IMR-90 (cell line): ENCODE data around the gene GPR142. TPM values are rescaled to one million over a fixed set of nuclear protein-coding genes. Genes with fewer than 3 reads are reported as not detected.
A peak's percentile ranks its signal among the peaks of the same experiment; 100 is the strongest.

ENCODE experiments used
- ATAC-seq: fragments of 200-7000 bp; cut with Tn5 transposase; 2 replicates; pipeline ENCODE4 v1.9.1; 2020; ENCODE audit warnings: low read depth, mild to moderate bottlenecking, moderate library complexity
- BruUV-seq: library from RNA; stranded (reverse); fragments of 400-500 nt; replicated peaks from 2 replicates; lab custom pipeline; 2021; lab: Mats Ljungman, UMichigan
- CTCF ChIA-PET: fragments of 300-600 bp; formaldehyde crosslinking; extraction: SDS; loops from one replicate; lab custom pipeline; 2021; ENCODE audit warnings: antibody characterized with exemption; lab: Yijun Ruan, JAX
- POLR2A ChIA-PET: fragments of 300-600 bp; sonication (Branson Sonifier 250); formaldehyde crosslinking; loops from one replicate; lab custom pipeline; 2022; ENCODE audit warnings: antibody characterized with exemption; ENCODE audit not compliant: unreplicated experiment; lab: Charles Lee
- DNase-seq: peaks from one replicate; pipeline ENCODE4 v3.0.0; 2013
- H2AFZ ChIP-seq: replicated peaks from 2 replicates; pipeline ENCODE3; 2013; ENCODE audit warnings: low read length, mild to moderate bottlenecking; ENCODE audit not compliant: poor library complexity
- H2AK5ac ChIP-seq: 2 replicates; pipeline ENCODE4 v1.6.1; 2013; ENCODE audit warnings: low read depth, low read length, inconsistent platforms
- H2AK9ac ChIP-seq: replicated peaks from 2 replicates; pipeline ENCODE3; 2013; ENCODE audit warnings: mild to moderate bottlenecking, low read depth, low read length, moderate library complexity; ENCODE audit not compliant: poor library complexity
- H2BK120ac ChIP-seq: 2 replicates; pipeline ENCODE4 v1.6.1; 2013; ENCODE audit warnings: low read depth, low read length, inconsistent platforms
- H2BK15ac ChIP-seq: 3 replicates; pipeline ENCODE4 v1.6.1; 2013; ENCODE audit warnings: low read depth, low read length, inconsistent platforms
- H2BK20ac ChIP-seq: 2 replicates; pipeline ENCODE4 v1.6.1; 2013; ENCODE audit warnings: low read depth, mild to moderate bottlenecking, inconsistent platforms, low read length, moderate library complexity
- H2BK5ac ChIP-seq: 2 replicates; pipeline ENCODE4 v1.6.1; 2013; ENCODE audit warnings: mild to moderate bottlenecking, low read depth, low read length, inconsistent platforms; ENCODE audit not compliant: poor library complexity, severe bottlenecking
- H3K14ac ChIP-seq: replicated peaks from 2 replicates; pipeline ENCODE4 v1.6.1; 2013; ENCODE audit warnings: low read depth, low read length, inconsistent platforms
- H3K18ac ChIP-seq: 2 replicates; pipeline ENCODE4 v1.6.1; 2013; ENCODE audit warnings: low read depth, low read length, control low read depth
- H3K23ac ChIP-seq: 2 replicates; pipeline ENCODE4 v1.6.1; 2013; ENCODE audit warnings: low read depth, low read length, inconsistent platforms
- H3K27ac ChIP-seq: 2 replicates; pipeline ENCODE4 v1.5.1; 2013; ENCODE audit warnings: mild to moderate bottlenecking, control low read depth, low read length; ENCODE audit not compliant: insufficient read depth
- H3K27me3 ChIP-seq: 2 replicates; pipeline ENCODE4 v1.6.1; 2013; ENCODE audit warnings: low read length; ENCODE audit not compliant: control insufficient read depth, insufficient read depth
- H3K36me3 ChIP-seq: 2 replicates; pipeline ENCODE4 v1.6.1; 2013; ENCODE audit warnings: low read length, mixed read lengths; ENCODE audit not compliant: control insufficient read depth, insufficient read depth
- H3K4ac ChIP-seq: 2 replicates; pipeline ENCODE4 v1.6.1; 2013; ENCODE audit warnings: low read depth, low read length, inconsistent platforms
- H3K4me1 ChIP-seq: 2 replicates; pipeline ENCODE4 v1.6.1; 2013; ENCODE audit warnings: low read length, mixed read lengths; ENCODE audit not compliant: control insufficient read depth, insufficient read depth
- H3K4me2 ChIP-seq: 2 replicates; pipeline ENCODE4 v1.6.1; 2013; ENCODE audit warnings: low read depth, mild to moderate bottlenecking, control low read depth, low read length, moderate library complexity
- H3K4me3 ChIP-seq: 2 replicates; pipeline ENCODE4 v1.5.1; 2013; ENCODE audit warnings: low read depth, mild to moderate bottlenecking, control low read depth, low read length, moderate library complexity; ENCODE audit not compliant: insufficient read depth
- H3K56ac ChIP-seq: 2 replicates; pipeline ENCODE4 v1.6.1; 2013; ENCODE audit warnings: low read length, inconsistent platforms; ENCODE audit not compliant: insufficient read depth; ENCODE audit errors: extremely low read depth
- H3K79me1 ChIP-seq, 2 experiments: 2 replicates each; pipeline ENCODE4 v1.6.1; 2013; ENCODE audit warnings: low read length in 2 of 2, inconsistent platforms in 1 of 2, low read depth in 1 of 2
- H3K9ac ChIP-seq: 2 replicates; pipeline ENCODE4 v1.6.1; 2013; ENCODE audit warnings: low read depth, low read length, control low read depth
- H3K9me1 ChIP-seq: 2 replicates; pipeline ENCODE4 v1.6.1; 2013; ENCODE audit warnings: low read length, inconsistent platforms; ENCODE audit not compliant: insufficient read depth
- H3K9me3 ChIP-seq: 2 replicates; pipeline ENCODE4 v1.6.1; 2013; ENCODE audit warnings: low read length; ENCODE audit not compliant: control insufficient read depth, insufficient read depth
- H4K20me1 ChIP-seq: 2 replicates; pipeline ENCODE4 v1.6.1; 2013; ENCODE audit warnings: low read length, inconsistent platforms; ENCODE audit not compliant: insufficient read depth
- H4K5ac ChIP-seq: 2 replicates; pipeline ENCODE4 v1.6.1; 2013; ENCODE audit warnings: mild to moderate bottlenecking, low read depth, low read length, control low read depth
- H4K8ac ChIP-seq, 2 experiments: 2 replicates each; pipeline ENCODE4 v1.6.1; 2013; ENCODE audit warnings: low read depth in 2 of 2, low read length in 2 of 2, control low read depth in 1 of 2, inconsistent platforms in 1 of 2
- H4K91ac ChIP-seq: 2 replicates; pipeline ENCODE4 v1.6.1; 2013; ENCODE audit warnings: low read depth, low read length, inconsistent platforms; ENCODE audit not compliant: insufficient read depth
- CHD1 ChIP-seq: IDR thresholded peaks from 2 replicates; pipeline ENCODE4 v1.6.1; 2012; ENCODE audit warnings: low read depth, low read length, improper control_type of control experiment
- ELK1 ChIP-seq: fragments of 150-350 bp; IDR thresholded peaks from 2 replicates; pipeline ENCODE4 v1.6.1; 2016; ENCODE audit warnings: low read depth, mild to moderate bottlenecking, low read length, moderate library complexity, borderline replicate concordance
- FOS ChIP-seq: fragments of 150-350 bp; IDR thresholded peaks from 2 replicates; pipeline ENCODE4 v1.6.1; 2016; ENCODE audit warnings: low read depth, low read length
- MAZ ChIP-seq: IDR thresholded peaks from 2 replicates; pipeline ENCODE4 v1.6.1; 2012; ENCODE audit warnings: low read depth, mild to moderate bottlenecking, low read length, improper control_type of control experiment, moderate library complexity, borderline replicate concordance
- RAD21 ChIP-seq: IDR thresholded peaks from 2 replicates; pipeline ENCODE4 v1.6.1; 2012; ENCODE audit warnings: low read length, improper control_type of control experiment
- RFX5 ChIP-seq: IDR thresholded peaks from 2 replicates; pipeline ENCODE4 v1.8.0; 2012; ENCODE audit warnings: low read depth, mild to moderate bottlenecking, low read length, moderate library complexity
- WGBS, 2 experiments: methylation state at CpG; one replicate each; pipeline versions ENCODE4 v1.1.5 to v1.1.7; 2013; ENCODE audit warnings: missing lambda C conversion rate in 2 of 2; ENCODE audit not compliant: insufficient read length in 1 of 2; ENCODE audit errors: extremely low coverage in 2 of 2; 5-methylcytosine and 5-hydroxymethylcytosine counted together
- dilution Hi-C: fragments of 300-500 bp; cut with HindIII; formaldehyde crosslinking; loops from one replicate; pipeline ENCODE4 v1.14.3; 2018; ENCODE audit warnings: low sequenced_read_pairs; ENCODE audit not compliant: unreplicated experiment
- in situ Hi-C: fragments of 300-500 bp; cut with MboI; formaldehyde crosslinking; loops from 3 replicates; pipeline ENCODE4 v1.14.3; 2019; ENCODE audit warnings: low sequenced_read_pairs, inconsistent platforms, mixed read lengths
- intact Hi-C: fragments of 100-400 bp; cut with micrococcal nuclease; formaldehyde crosslinking; loops from 2 replicates; pipeline ENCODE4 v1.10.0; 2022
- polyA plus RNA-seq, 3 experiments: library from polyadenylated mRNA; depleted of rRNA; stranded (reverse); fragments of >200 nt; gene quantifications; 2 replicates each; pipeline ENCODE4 v1.2.3, GENCODE V29; 2012; ENCODE audit warnings: low replicate concordance in 1 of 3
- total RNA-seq: library from RNA; depleted of rRNA; stranded (reverse); fragments of >200 nt; gene quantifications from 2 replicates; pipeline ENCODE4 v1.2.3, GENCODE V29; 2012

GPR142 gene
- total and polyA plus RNA-seq, 2 of the 4 experiments (the other 2 are of a cell fraction): not detected

DNA sequence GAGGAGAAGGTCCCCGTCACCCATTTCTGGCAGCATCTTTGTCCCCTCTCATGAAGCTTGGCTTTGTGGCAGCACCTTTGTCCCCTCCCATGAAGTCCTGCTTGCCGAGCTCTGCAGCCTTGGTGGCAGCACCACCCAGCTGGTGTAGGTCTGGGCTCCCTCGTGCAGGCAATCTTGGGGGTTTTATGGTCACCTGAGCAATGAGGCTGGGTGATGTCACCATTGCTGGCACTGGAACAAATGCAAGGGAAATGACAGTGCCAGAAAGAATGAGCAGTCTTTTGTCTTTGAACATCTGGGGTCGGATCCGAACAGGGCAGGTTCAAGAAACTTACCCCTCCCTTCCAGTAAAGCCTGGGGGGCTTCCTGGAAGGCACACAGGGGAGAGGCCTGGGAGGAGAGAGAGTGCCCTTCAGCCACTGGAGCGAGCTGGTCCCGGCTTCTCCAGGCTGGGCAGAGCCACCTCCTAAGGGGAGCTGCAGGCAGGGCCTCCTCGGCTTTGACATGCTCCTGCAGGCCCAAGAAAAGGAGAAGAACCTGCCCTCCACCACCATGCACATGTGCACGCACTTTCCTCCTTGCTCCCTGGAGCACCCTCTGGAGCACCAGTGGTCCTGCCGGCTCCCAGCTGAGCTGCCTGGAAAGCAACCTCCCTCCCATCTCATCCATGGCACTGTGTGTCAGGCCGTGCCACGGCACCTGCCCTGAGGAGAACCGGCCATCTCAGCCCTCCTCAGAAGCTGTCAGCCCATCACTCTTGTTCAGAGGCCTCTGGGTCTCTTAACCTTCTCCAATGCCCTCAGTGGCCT is 21.7 kb upstream of the GPR142 start:
- Histone ChIP-seq H3K27me3 (no peaks in the 10 kb centered on the region; the same call in 1 of the 2 replicates), H3K4me1 (no peaks in the 10 kb centered on the region), H3K9ac (no peak overlapping the region), H3K56ac (no peak overlapping the region), H3K9me1 (no peaks in the 10 kb centered on the region), H4K5ac (no peak overlapping the region), H3K23ac (no peak overlapping the region), H2AFZ (peak overlapping the region; percentile 32), H2BK120ac (no peak overlapping the region), H3K14ac (no peak overlapping the region), H3K4me2 (no peak overlapping the region), H4K91ac (no peak overlapping the region), H3K18ac (no peak overlapping the region), H3K79me1 (no peaks in the 10 kb centered on the region), H2BK5ac (no peak overlapping the region), H3K27ac (no peak overlapping the region), H2AK9ac (no peak overlapping the region), H2BK15ac (no peak overlapping the region), H4K8ac (no peak overlapping the region), H3K4ac (no peak overlapping the region), H2BK20ac (no peak overlapping the region), H3K4me3 (no peak overlapping the region), H3K36me3 (no peaks in the 10 kb centered on the region), H4K20me1 (no peaks in the 10 kb centered on the region), H2AK5ac (no peak overlapping the region), H3K9me3 (no peaks in the 10 kb centered on the region)
- WGBS, 2 experiments: 67% methylated on average over 3 of the region's 13 CpGs; no CpG with 5 or more reads in 1 of the 2 experiments
- ChIA-PET CTCF (no interaction called here), POLR2A (no interaction called here)
- dilution Hi-C loops: no loop called here
- no TSS peak for BruUV-seq
- in situ Hi-C loops: no loop called here
- DNase-seq: no peak
- intact Hi-C loops: no loop called here
- ATAC-seq: no peak
- TF ChIP-seq RFX5 (no peak), MAZ (no peak), ELK1 (no peak), CHD1 (no peak), RAD21 (no peak), FOS (no peak)
